GM18861 (cell line): ENCODE results near the gene LHFPL4.
"Not testable (repeated sequence)": the region's sequence is repeated elsewhere in the genome, so short reads cannot be mapped to it uniquely, and the experiment has no call there.

Experiments used
- ATAC-seq: cut with Tn5 transposase; IDR thresholded peaks from one replicate; pipeline ENCODE4 v1.9.1; 2021; ENCODE audit not compliant: unreplicated experiment

Gene LHFPL4

GRCh38 chr3:9542182-9542581, 11.4 kb downstream of the LHFPL4 start:
- ATAC-seq: no peak

GRCh38 chr3:9536212-9536611, 17.4 kb downstream of the LHFPL4 start:
- ATAC-seq: no peak

GRCh38 chr3:9534429-9534828, 19.2 kb downstream of the LHFPL4 start:
- no peak for ATAC-seq

- ATAC-seq: no peak
Measured at GRCh38 chr3:9525078-9525477, 28.5 kb downstream of the LHFPL4 start.

- ATAC-seq: no peak
Measured at GRCh38 chr3:9514956-9515355, 38.7 kb downstream of the LHFPL4 start.

- no peak for ATAC-seq
Measured at GRCh38 chr3:9514306-9514705, 39.3 kb downstream of the LHFPL4 start.

GRCh38 chr3:9512456-9513045, 41.1 kb downstream of the LHFPL4 start:
- no peak for ATAC-seq

GRCh38 chr3:9508781-9509180, 44.8 kb downstream of the LHFPL4 start:
- ATAC-seq: no peak

- no peak for ATAC-seq
Measured at GRCh38 chr3:9507586-9508578, 45.7 kb downstream of the LHFPL4 start.

GRCh38 chr3:9503283-9503682, 50.3 kb downstream of the LHFPL4 start:
- ATAC-seq: no peak

GRCh38 chr3:9501226-9501625, 52.4 kb downstream of the LHFPL4 start:
- no peak for ATAC-seq

GRCh38 chr3:9500108-9501050, 53.2 kb downstream of the LHFPL4 start:
- ATAC-seq: no peak

GRCh38 chr3:9499455-9500107, 54.0 kb downstream of the LHFPL4 start:
- no peak for ATAC-seq

GRCh38 chr3:9498781-9499180, 54.8 kb downstream of the LHFPL4 start:
- no peak for ATAC-seq

- ATAC-seq: no peak
Measured at GRCh38 chr3:9497821-9498565, 55.6 kb downstream of the LHFPL4 start.

- ATAC-seq: no peak
Measured at GRCh38 chr3:9496893-9497292, 56.7 kb downstream of the LHFPL4 start.

GRCh38 chr3:9494036-9494435, 59.6 kb downstream of the LHFPL4 start:
- ATAC-seq: not testable (repeated sequence)

GRCh38 chr3:9491506-9491905, 62.1 kb downstream of the LHFPL4 start:
- ATAC-seq: no peak

- ATAC-seq: no peak
Measured at GRCh38 chr3:9485248-9485647, 68.4 kb downstream of the LHFPL4 start.

- no peak for ATAC-seq
Measured at GRCh38 chr3:9480265-9480664, 73.4 kb downstream of the LHFPL4 start.
